Measurements from ENCODE around the gene SHD. TPM values are rescaled to one million over a fixed set of nuclear protein-coding genes. Genes with fewer than 3 reads are reported as not detected.

SHD gene
- total RNA-seq, 1 experiment from 2014 or later: 2.0 TPM

DNA sequence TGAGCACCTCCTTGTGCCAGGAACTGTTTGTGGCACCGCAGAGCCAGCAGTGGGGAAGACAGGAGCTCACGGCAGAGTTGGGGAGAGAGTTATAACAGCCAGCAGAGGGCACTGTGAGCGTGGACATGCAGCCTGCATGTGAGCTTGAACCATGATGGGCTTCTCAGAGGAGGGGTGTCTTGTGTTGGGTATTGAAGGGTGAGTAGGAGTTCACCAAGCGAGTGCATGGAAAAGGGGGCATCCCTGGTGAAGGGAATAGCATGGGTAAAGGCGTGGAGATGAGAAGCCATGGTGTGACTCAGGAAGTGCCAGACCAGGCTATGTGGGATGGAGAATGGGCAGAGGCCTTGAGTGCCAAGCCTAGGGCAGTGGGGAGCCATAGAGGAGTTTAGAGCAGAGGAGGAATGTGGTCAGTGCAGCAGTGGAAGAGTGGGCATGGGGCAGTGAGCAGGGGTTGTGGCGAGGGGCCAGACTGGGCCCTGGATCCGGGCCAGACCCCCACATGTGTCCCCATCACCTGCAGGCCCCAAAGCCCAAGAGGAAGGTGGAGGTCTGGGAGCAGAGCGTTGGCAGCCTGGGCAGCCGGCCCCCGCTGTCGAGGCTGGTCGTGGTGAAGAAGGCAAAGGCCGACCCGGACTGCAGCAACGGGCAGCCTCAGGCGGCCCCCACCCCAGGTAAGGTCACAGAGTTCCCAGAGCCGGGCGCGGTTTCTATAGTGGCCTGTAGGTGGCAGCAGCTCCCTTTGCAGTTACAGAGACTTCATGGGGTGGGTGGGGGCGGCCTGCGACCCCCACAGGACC is 11.8 kb upstream of the SHD start:
- RAD21 ChIA-PET (ENCODE audit: low non-redundant PET in 1 of 2, low total read pairs in 2 of 2, uncharacterized antibody in 2 of 2, unreplicated experiment in 2 of 2): interaction anchor here (0.6 to 2.2 kb wide), 9 partner anchors 20 to 258 kb away, joined by 3 to 17 read pairs (median 4); partner anchors contain the start of genes MPND (in 1 of the 2) and YJU2 (in 1 of the 2)
- peaks cover 0 to 7% of the 10 kb centered on the region in 2 experiments; a peak in 1 of 4 replicates for H3K4me1 ChIP-seq (ENCODE audit: control insufficient read depth in 1 of 2, insufficient read depth in 2 of 2, low read length in 2 of 2)
- H2AFZ ChIP-seq (ENCODE audit: low read depth, low read length, poor library complexity, severe bottlenecking): no peak overlapping the region
- no peak overlapping the region for H3K4me3 ChIP-seq (replicated peaks in 1 of 2; ENCODE audit: low read depth in 1 of 2, low read length in 2 of 2)
- no peaks in the 10 kb centered on the region for H3K9me3 ChIP-seq (ENCODE audit: control insufficient read depth in 1 of 2, insufficient read depth in 1 of 2, low read depth in 1 of 2, low read length in 2 of 2)
- DNase-seq (ENCODE audit: low read depth, low spot score) (peak; percentile 75), ATAC-seq (peak; percentile 92)
- peaks cover 2 to 18% of the 10 kb centered on the region in 2 experiments; a peak in 3 of 4 replicates for H3K36me3 ChIP-seq (ENCODE audit: control insufficient read depth in 1 of 2, insufficient read depth in 2 of 2, low read length in 2 of 2)
- H3K9me2 ChIP-seq (ENCODE audit: insufficient read depth): no peaks in the 10 kb centered on the region
- peak; percentile 90 for TF ChIP-seq RAD21 (IDR thresholded peaks at IDR 0.05; ENCODE audit: low read depth)
- TF ChIP-seq CEBPB (IDR thresholded peaks at IDR 0.05; ENCODE audit: low read depth): no peak
- TF ChIP-seq, protein P1, sequence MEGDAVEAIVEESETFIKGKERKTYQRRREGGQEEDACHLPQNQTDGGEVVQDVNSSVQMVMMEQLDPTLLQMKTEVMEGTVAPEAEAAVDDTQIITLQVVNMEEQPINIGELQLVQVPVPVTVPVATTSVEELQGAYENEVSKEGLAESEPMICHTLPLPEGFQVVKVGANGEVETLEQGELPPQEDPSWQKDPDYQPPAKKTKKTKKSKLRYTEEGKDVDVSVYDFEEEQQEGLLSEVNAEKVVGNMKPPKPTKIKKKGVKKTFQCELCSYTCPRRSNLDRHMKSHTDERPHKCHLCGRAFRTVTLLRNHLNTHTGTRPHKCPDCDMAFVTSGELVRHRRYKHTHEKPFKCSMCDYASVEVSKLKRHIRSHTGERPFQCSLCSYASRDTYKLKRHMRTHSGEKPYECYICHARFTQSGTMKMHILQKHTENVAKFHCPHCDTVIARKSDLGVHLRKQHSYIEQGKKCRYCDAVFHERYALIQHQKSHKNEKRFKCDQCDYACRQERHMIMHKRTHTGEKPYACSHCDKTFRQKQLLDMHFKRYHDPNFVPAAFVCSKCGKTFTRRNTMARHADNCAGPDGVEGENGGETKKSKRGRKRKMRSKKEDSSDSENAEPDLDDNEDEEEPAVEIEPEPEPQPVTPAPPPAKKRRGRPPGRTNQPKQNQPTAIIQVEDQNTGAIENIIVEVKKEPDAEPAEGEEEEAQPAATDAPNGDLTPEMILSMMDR (IDR thresholded peaks at IDR 0.05 in 2 of 3, conservative IDR thresholded peaks at IDR 0.05 in 1 of 3; ENCODE audit: borderline replicate concordance in 1 of 3, insufficient read depth in 1 of 3, low read depth in 2 of 3, low read length in 2 of 3): peak; percentile 82 to 95 (median 88)
- H3K79me2 ChIP-seq (ENCODE audit: insufficient read depth, low read length): no peaks in the 10 kb centered on the region
- H3K27ac ChIP-seq (ENCODE audit: low read depth, low read length): no peak overlapping the region
- H3K4me2 ChIP-seq (ENCODE audit: low read length): no peak overlapping the region
- no peak overlapping the region for H3K9ac ChIP-seq (ENCODE audit: low read length)
- intact Hi-C loops (cut with micrococcal nuclease): loop anchor here (1.0 to 10.0 kb wide), 3 partner anchors 85 to 258 kb away; partner anchors contain the start of gene SH3GL1
- H4K20me1 ChIP-seq (ENCODE audit: insufficient read depth): no peaks in the 10 kb centered on the region
- no TSS peak for BruUV-seq (replicated peaks)
- CTCF ChIA-PET: interaction anchor here (0.5 to 2.9 kb wide), 38 partner anchors 8 to 524 kb away, joined by 3 to 52 read pairs (median 5); partner anchors contain the start of genes CHAF1A, MPND, PLIN5 and SH3GL1
- POLR2A ChIA-PET: interaction anchor here (1.6 kb wide), 1 partner anchor 76 kb away, joined by 10 read pairs; the partner anchor contains the start of gene MPND
- H3K27me3 ChIP-seq (ENCODE audit: insufficient read depth, low read length): no peaks in the 10 kb centered on the region

Measured in HCT116 (cell line).